ENCODE measurements around the gene MTMR3.

The MTMR3 gene

DNA sequence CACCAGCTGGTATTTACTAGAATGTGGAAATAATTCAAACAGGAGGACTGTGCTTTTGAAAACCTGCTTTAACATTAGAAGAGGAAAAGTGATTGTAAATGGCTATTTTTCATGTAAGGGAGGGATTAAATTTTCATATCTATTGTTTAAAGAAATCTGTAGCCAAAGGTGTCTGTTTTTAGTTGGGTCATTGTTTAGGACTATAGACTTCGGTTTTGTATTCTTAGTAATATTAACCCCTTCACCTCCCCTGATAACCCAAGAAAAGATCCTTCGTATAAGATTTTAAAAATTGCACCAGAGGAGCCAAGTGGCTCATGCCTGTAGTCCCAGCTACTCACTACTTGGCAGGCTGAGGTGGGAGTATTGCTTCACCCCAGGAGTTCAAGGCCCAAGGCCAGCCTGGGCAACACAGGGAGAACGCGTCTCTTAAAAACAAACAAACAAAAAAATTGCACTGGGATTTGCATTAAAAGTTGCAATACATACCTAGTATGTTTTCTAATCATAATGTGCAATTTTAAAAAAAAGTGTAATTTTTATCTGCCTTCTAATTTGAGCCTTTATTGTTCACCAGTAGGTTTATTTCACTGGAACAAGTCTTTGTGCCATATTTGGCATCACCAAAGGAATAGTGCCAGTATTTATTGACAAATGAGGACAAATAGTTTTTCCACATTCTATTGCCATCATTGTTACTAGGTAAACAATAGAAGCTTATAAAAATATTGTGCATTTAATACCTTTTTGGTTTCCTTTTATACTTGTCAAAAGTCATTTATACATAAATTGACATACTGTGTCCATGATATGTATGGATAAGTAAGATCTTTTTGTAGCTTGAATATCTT is 34.3 kb downstream of the MTMR3 start:
- no peaks in the 10 kb centered on the region for H3K27me3 ChIP-seq (ENCODE audit: control insufficient read depth, low read length)
- no peak overlapping the region for H3K4me3 ChIP-seq (ENCODE audit: low read length)
- 0 out of 2 replicates have a peak, but pooled peaks cover 4% of the 10 kb centered on the region for H4K20me1 ChIP-seq (ENCODE audit: control insufficient read depth, insufficient read depth, low read depth, low read length)
- TF ChIP-seq, protein P1, sequence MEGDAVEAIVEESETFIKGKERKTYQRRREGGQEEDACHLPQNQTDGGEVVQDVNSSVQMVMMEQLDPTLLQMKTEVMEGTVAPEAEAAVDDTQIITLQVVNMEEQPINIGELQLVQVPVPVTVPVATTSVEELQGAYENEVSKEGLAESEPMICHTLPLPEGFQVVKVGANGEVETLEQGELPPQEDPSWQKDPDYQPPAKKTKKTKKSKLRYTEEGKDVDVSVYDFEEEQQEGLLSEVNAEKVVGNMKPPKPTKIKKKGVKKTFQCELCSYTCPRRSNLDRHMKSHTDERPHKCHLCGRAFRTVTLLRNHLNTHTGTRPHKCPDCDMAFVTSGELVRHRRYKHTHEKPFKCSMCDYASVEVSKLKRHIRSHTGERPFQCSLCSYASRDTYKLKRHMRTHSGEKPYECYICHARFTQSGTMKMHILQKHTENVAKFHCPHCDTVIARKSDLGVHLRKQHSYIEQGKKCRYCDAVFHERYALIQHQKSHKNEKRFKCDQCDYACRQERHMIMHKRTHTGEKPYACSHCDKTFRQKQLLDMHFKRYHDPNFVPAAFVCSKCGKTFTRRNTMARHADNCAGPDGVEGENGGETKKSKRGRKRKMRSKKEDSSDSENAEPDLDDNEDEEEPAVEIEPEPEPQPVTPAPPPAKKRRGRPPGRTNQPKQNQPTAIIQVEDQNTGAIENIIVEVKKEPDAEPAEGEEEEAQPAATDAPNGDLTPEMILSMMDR (IDR thresholded peaks at IDR 0.05; ENCODE audit: low read depth, low read length, poor library complexity, severe bottlenecking): no peak
- no peak for TF ChIP-seq EZH2phosphoT487 (IDR thresholded peaks at IDR 0.05; ENCODE audit: borderline replicate concordance, low read length)
- no peaks in the 10 kb centered on the region for H3K9me3 ChIP-seq (ENCODE audit: control insufficient read depth, insufficient read depth, low read length)
- no peaks in the 10 kb centered on the region for H3K9me2 ChIP-seq (replicated peaks; ENCODE audit: control insufficient read depth, low read length)
- H3K36me3 ChIP-seq (ENCODE audit: control insufficient read depth, low read length): no peaks in the 10 kb centered on the region
- H3K4me2 ChIP-seq (ENCODE audit: low read length): no peak overlapping the region
- H3K27ac ChIP-seq (ENCODE audit: low read depth, low read length): no peak overlapping the region
- H3F3A ChIP-seq (ENCODE audit: control insufficient read depth, insufficient read depth): no peaks in the 10 kb centered on the region
- H3K79me2 ChIP-seq (ENCODE audit: control insufficient read depth, low read length): peaks cover 58% of the 10 kb centered on the region
- peaks cover 15% of the 10 kb centered on the region for H3K4me1 ChIP-seq (ENCODE audit: control insufficient read depth, low read length)

DNA sequence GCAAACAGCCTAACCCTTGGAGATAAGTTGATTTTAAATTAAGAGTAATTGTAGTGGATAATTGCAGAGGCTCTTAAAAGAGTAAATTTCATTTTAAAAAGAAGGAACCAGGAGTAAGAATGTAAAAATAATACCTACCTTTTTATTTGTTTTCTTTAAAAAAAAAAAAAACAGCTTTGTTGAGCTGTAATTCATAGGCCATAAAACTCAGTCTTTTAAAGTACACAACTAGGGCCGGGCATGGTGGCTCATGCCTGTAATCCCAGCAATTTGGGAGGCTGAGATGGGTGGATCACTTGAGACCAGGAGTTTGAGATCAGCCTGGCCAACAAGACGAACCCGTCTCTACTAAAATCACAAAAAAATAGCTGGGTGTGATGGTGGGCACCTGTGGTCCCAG is 42.4 kb downstream of the MTMR3 start:
- Histone ChIP-seq H3K4me1 (ENCODE audit: control insufficient read depth, low read length) (0 out of 2 replicates have a peak, but pooled peaks cover 3% of the 10 kb centered on the region), H3F3A (ENCODE audit: control insufficient read depth, insufficient read depth) (no peaks in the 10 kb centered on the region), H3K4me3 (ENCODE audit: low read length) (no peak overlapping the region), H3K9me2 (replicated peaks; ENCODE audit: control insufficient read depth, low read length) (no peaks in the 10 kb centered on the region), H3K4me2 (ENCODE audit: low read length) (no peak overlapping the region), H3K27ac (ENCODE audit: low read depth, low read length) (no peak overlapping the region), H3K79me2 (ENCODE audit: control insufficient read depth, low read length) (peaks cover 41% of the 10 kb centered on the region), H3K27me3 (ENCODE audit: control insufficient read depth, low read length) (no peaks in the 10 kb centered on the region), H3K36me3 (ENCODE audit: control insufficient read depth, low read length) (no peaks in the 10 kb centered on the region), H4K20me1 (ENCODE audit: control insufficient read depth, insufficient read depth, low read depth, low read length) (no peaks in the 10 kb centered on the region), H3K9me3 (ENCODE audit: control insufficient read depth, insufficient read depth, low read length) (no peaks in the 10 kb centered on the region)
- no peak for TF ChIP-seq EZH2phosphoT487 (IDR thresholded peaks at IDR 0.05; ENCODE audit: borderline replicate concordance, low read length)
- TF ChIP-seq, protein P1 (IDR thresholded peaks at IDR 0.05; ENCODE audit: low read depth, low read length, poor library complexity, severe bottlenecking): no peak

DNA sequence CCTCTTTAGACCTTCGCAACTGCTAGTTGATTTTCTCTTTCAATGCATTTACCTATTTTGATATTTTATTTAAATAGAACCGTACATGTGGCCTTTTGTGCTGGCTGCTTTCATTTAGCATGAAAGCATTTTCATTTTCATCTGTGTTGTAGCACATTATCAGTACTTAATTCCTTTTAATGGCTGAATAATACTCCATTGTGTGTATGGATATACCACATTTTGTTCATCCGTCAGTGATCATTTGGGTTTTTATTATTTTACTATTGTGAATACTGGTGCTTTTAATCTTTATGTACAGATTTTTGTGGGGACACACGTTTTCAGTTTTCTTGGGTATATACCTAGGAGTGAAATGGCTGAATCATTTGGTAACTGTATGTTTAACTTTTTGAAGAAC is 43.1 kb downstream of the MTMR3 start:
- no peak for TF ChIP-seq EZH2phosphoT487 (IDR thresholded peaks at IDR 0.05; ENCODE audit: borderline replicate concordance, low read length)
- Histone ChIP-seq H3K4me3 (ENCODE audit: low read length) (no peak overlapping the region), H3K27ac (ENCODE audit: low read depth, low read length) (no peak overlapping the region), H3F3A (ENCODE audit: control insufficient read depth, insufficient read depth) (no peaks in the 10 kb centered on the region), H3K79me2 (ENCODE audit: control insufficient read depth, low read length) (peaks cover 40% of the 10 kb centered on the region), H3K9me3 (ENCODE audit: control insufficient read depth, insufficient read depth, low read length) (no peaks in the 10 kb centered on the region), H4K20me1 (ENCODE audit: control insufficient read depth, insufficient read depth, low read depth, low read length) (no peaks in the 10 kb centered on the region), H3K9me2 (replicated peaks; ENCODE audit: control insufficient read depth, low read length) (no peaks in the 10 kb centered on the region), H3K4me2 (ENCODE audit: low read length) (no peak overlapping the region), H3K4me1 (ENCODE audit: control insufficient read depth, low read length) (0 out of 2 replicates have a peak, but pooled peaks cover 3% of the 10 kb centered on the region), H3K27me3 (ENCODE audit: control insufficient read depth, low read length) (no peaks in the 10 kb centered on the region), H3K36me3 (ENCODE audit: control insufficient read depth, low read length) (no peaks in the 10 kb centered on the region)

DNA sequence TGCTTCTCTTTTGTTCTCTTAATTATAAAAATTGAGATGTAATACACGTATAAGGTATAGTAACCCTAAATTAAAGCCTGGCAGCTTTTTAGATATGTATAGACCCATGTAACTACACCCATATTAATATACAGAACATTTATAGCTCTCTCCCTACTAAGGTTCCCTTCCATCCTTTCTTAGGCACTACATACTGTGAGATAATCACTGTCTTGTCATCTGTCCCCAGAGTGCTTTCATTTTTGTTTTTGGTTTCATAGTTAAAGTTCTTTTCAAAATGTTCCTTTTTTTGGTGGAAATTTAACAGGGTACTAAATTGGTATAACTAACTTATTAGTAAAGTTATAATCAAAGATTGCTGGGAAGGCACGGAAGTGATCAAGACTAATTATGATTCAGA is 49.2 kb downstream of the MTMR3 start:
- TF ChIP-seq EZH2phosphoT487 (IDR thresholded peaks at IDR 0.05; ENCODE audit: borderline replicate concordance, low read length): no peak
- TF ChIP-seq, protein P1 (IDR thresholded peaks at IDR 0.05; ENCODE audit: low read depth, low read length, poor library complexity, severe bottlenecking): no peak
- no peaks in the 10 kb centered on the region for H3F3A ChIP-seq (ENCODE audit: control insufficient read depth, insufficient read depth)
- H3K4me2 ChIP-seq (ENCODE audit: low read length): no peak overlapping the region
- H3K27ac ChIP-seq (ENCODE audit: low read depth, low read length): no peak overlapping the region
- peaks cover 20% of the 10 kb centered on the region for H3K79me2 ChIP-seq (ENCODE audit: control insufficient read depth, low read length)
- no peaks in the 10 kb centered on the region for H3K27me3 ChIP-seq (ENCODE audit: control insufficient read depth, low read length)
- H3K9me3 ChIP-seq (ENCODE audit: control insufficient read depth, insufficient read depth, low read length): no peaks in the 10 kb centered on the region
- no peaks in the 10 kb centered on the region for H3K4me1 ChIP-seq (ENCODE audit: control insufficient read depth, low read length)
- H3K4me3 ChIP-seq (ENCODE audit: low read length): no peak overlapping the region
- no peaks in the 10 kb centered on the region for H3K9me2 ChIP-seq (replicated peaks; ENCODE audit: control insufficient read depth, low read length)
- no peaks in the 10 kb centered on the region for H4K20me1 ChIP-seq (ENCODE audit: control insufficient read depth, insufficient read depth, low read depth, low read length)
- no peaks in the 10 kb centered on the region for H3K36me3 ChIP-seq (ENCODE audit: control insufficient read depth, low read length)

Data from DOHH2 (cell line).